NCI-H2081 (cell line): ENCODE measurements around the gene CCDC80.
A peak's percentile ranks its signal among the peaks of the same experiment; 100 is the strongest.

Experiments
- DNase-seq, 2 experiments: peaks; one replicate each; lab custom pipeline; 2025; lab: John Stamatoyannopoulos, UW

Gene CCDC80, protein sequence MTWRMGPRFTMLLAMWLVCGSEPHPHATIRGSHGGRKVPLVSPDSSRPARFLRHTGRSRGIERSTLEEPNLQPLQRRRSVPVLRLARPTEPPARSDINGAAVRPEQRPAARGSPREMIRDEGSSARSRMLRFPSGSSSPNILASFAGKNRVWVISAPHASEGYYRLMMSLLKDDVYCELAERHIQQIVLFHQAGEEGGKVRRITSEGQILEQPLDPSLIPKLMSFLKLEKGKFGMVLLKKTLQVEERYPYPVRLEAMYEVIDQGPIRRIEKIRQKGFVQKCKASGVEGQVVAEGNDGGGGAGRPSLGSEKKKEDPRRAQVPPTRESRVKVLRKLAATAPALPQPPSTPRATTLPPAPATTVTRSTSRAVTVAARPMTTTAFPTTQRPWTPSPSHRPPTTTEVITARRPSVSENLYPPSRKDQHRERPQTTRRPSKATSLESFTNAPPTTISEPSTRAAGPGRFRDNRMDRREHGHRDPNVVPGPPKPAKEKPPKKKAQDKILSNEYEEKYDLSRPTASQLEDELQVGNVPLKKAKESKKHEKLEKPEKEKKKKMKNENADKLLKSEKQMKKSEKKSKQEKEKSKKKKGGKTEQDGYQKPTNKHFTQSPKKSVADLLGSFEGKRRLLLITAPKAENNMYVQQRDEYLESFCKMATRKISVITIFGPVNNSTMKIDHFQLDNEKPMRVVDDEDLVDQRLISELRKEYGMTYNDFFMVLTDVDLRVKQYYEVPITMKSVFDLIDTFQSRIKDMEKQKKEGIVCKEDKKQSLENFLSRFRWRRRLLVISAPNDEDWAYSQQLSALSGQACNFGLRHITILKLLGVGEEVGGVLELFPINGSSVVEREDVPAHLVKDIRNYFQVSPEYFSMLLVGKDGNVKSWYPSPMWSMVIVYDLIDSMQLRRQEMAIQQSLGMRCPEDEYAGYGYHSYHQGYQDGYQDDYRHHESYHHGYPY

GRCh38 chr3:112640930-112641801, at the start of gene CCDC80:
CCDC80 (minus strand) TSS chr3:112641143; CDS start chr3:112639905, 1,238 bp downstream.
- DNase-seq: no peak

DNA sequence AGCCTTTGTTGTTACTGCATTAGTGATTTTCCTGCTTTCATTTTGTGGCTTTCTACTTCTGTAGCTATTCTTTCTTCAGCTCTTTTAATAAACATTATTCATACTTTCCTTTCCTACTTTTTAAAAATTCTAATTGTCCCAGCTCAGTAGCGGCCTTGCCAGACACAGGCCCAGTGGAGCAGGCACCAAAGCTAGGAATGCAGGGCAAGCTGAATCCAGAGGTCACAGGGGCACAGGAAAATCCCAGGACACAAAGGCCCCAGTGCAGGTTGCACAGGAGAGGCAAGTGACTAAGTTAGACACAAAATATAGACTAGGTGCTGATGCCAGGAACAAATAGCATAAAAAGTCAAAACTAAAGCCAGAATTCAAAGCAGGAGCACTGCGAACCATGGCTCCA, 49.0 kb upstream of the CCDC80 start:
- DNase-seq: no peak

- DNase-seq: no peak
Measured at GRCh38 chr3:112689385-112689784, 48.4 kb upstream of the CCDC80 start.

DNA sequence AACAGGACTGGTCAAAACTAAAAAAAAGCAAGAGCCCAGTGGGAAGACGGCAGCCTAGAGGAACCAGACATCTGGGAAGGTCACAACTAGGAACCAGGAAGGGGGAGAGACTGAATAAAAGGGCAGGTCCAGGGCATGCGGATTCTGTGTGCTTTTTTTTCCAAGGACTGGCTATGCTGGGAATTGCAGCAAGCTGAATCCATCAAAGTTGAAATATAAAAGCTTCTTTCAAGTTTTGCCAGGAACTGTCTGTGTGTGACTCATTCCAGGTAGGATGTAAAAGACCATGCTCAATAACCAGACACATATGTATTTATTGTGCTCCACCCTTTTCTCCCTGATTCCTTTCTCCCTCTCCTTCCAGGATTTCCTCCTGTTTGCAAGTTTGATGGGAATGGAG, 47.9 kb upstream of the CCDC80 start:
- no peak for DNase-seq

DNA sequence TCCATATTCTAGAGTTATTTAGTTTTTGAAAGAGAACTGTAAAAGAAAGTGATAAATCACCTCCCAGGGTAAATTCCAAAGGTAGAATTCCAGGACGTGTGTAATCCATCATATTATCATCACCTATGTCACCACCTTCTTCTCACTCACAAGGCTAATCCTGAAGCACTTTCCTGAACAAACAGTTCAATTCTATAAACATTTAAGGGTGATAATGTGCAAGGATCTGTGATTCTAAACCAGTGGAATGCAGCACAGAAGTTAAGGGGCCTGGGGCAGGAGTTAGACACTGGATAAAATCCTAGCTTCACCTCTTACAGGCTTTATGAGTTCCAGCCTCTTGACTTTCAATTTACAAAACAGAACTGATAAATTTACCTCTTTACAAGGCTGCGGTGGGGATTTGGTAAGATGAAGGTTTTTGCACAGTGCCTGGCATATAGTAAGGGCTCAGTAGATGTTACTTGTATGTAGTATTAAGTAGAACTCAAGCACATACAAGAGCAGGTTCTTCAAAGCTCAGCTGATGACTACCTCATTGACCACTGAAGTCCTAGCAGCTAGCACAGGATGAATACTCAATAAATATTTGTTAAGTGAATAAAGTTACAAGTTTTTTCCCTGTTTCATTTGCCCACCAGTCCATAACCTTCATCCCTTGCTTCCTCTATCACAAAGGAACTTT, 47.3 kb upstream of the CCDC80 start:
- DNase-seq: no peak

- no peak for DNase-seq
Measured at GRCh38 chr3:112687616-112688015, 46.7 kb upstream of the CCDC80 start.

- no peak for DNase-seq
Measured at GRCh38 chr3:112687211-112687610, 46.3 kb upstream of the CCDC80 start.

GRCh38 chr3:112685956-112686799, 45.2 kb upstream of the CCDC80 start:
- DNase-seq: no peak

- DNase-seq: no peak
Measured at GRCh38 chr3:112685420-112685819, 44.5 kb upstream of the CCDC80 start.

DNA sequence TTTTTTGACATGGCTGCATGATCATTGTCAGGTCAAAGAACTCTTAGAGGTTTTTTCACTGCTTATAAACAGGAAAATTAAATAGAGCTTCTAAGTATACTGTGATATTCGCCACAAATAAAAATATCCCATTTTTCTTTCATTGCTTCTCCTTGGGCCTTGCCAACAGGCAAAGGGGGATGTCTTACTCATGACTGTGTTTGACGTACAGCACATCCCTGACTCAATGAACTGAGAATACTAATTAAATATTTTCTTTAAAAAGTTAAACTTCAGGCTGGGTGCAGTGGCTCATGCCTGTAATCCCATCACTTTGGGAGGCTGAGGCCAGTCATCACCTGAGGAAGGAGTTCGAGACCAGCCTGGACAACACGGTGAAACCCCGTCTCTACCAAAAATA, 41.4 kb upstream of the CCDC80 start:
- DNase-seq: no peak

GRCh38 chr3:112681822-112682325, 40.9 kb upstream of the CCDC80 start:
- no peak for DNase-seq

GRCh38 chr3:112676659-112677234, 35.8 kb upstream of the CCDC80 start:
- DNase-seq: peak in 1 of 2 experiments; percentile 35

DNA sequence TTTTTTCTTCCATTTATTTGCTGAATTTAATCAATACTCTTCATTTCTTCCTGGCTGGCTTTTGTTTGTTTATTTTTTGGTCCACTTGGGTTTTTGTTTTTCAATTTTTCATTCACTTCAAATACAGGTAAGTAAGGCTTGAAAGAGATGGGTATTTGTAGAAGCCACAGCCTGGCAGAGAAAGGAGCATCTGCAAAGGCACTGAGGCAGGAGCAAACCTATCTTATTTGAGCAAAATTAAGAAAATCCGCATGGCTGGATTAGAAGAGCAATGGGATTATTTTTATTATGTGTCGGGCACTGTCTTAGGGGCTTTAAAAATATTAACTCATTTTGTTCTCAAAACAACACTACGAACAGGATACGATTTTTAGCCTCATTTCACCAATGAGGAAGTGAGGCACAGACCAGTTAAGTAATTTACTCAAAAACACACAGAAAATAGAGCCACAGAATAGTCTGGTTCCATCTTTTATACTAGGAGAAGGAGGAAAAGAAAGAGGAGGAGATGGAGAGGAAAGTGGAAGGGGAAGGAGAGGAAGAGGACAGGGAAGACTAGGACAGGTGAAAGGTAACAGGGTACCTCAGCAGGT, 35.1 kb upstream of the CCDC80 start:
- DNase-seq: no peak

- no peak for DNase-seq
Measured at GRCh38 chr3:112675349-112675748, 34.4 kb upstream of the CCDC80 start.

DNA sequence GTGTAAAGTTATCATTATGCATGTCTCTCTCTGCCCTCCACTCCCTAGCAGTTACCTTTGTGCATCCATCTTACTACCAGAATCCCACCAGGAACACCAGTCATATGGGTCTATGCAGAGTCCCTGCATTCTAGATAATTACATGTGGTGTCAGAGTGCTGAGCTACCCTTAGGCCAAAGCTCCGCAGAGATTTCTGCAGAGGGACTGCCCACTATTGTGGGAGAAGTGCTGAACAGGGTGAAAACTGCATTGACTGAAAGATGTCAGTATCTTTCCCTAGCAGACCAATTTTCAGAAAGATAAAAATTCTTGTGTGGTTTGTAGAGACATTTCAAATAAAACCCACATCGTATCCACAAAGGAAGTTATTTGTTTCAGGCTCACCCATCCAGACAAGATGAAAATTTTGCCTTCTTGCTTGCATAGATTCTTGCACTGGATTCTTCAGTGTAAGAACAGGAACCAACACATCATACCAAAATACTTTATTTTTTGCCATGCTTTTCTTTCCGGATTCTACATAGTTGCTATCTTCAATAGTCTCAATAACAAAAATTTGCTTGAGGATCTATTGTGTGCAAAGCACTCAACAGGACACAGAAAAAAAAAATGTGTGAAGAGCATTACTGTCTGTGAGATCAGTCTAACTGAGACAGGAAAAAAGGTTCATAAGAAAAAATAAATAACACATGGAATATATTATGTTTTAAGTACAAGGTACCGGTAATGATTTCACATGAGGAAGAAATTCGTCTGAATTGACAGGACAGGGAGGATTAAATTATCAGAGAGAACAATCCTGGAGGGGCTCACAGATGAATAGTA, 32.0 kb upstream of the CCDC80 start:
- no peak for DNase-seq

GRCh38 chr3:112671930-112672715, 31.2 kb upstream of the CCDC80 start:
- DNase-seq: no peak

DNA sequence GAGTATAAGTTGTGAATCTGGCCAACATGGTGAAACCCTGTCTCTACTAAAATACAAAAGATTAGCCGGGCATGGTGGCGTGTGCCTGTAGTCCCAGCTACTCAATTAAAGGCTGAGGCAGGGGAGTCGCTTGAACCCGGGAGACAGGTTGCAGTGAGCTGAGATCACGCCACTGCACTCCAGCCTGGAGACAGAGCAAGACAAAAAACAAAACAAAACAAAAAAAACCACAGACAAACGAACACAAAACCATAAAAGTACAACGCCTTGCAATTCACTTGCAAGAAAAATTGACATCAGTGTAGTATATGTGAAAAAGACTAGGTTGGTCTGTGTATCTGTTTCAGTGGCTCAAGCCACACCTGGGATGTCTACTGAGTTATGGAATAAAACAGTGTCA, 29.9 kb upstream of the CCDC80 start:
- no peak for DNase-seq

- DNase-seq: no peak
Measured at GRCh38 chr3:112667599-112667998, 26.7 kb upstream of the CCDC80 start.
